A673 (cell line): ENCODE results near the gene GRIK2.

Experiments
- CTCF ChIP-seq: fragments of 300-800, 200-600 bp; sonication (generic); conservative IDR thresholded peaks from 2 replicates; pipeline ENCODE4 v1.5.1; 2017; ENCODE audit warnings: low read depth, mild to moderate bottlenecking, antibody characterized with exemption, low read length, moderate library complexity, mixed read lengths
- EZH2 ChIP-seq: fragments of 200-600 bp; sonication (generic); IDR thresholded peaks from 2 replicates; pipeline ENCODE4 v1.6.1; 2017; ENCODE audit warnings: borderline replicate concordance, low read depth, mild to moderate bottlenecking, mixed read lengths, antibody characterized with exemption, low read length; ENCODE audit not compliant: poor library complexity, severe bottlenecking

GRCh38 chr6:101932704-101933103 is 539.2 kb downstream of the GRIK2 start:
- no peak for TF ChIP-seq CTCF
- no peak for TF ChIP-seq EZH2
